D721Med (cell line): ENCODE measurements around the gene CPPED1.

ENCODE experiments used
- DNase-seq: peaks from one replicate; pipeline ENCODE4 v3.0.0; 2011; ENCODE audit warnings: low spot score; ENCODE audit not compliant: insufficient read length
- FAIRE-seq: peaks from 2 replicates; lab custom pipeline; 2011; peaks lifted over from hg19 to GRCh38; lab: Jason Lieb, UNC
- TF ChIP-seq, protein P1 (sequence below): IDR thresholded peaks from 2 replicates; pipeline ENCODE4 v1.5.1; 2012; ENCODE audit warnings: mild to moderate bottlenecking, control low read depth; ENCODE audit not compliant: insufficient read depth; ENCODE audit errors: missing control alignments

Gene CPPED1

GRCh38 chr16:12764813-12765488 lies 38.7 kb downstream of the CPPED1 start:
- no peak for DNase-seq
- no peak for FAIRE-seq
- TF ChIP-seq, protein P1, sequence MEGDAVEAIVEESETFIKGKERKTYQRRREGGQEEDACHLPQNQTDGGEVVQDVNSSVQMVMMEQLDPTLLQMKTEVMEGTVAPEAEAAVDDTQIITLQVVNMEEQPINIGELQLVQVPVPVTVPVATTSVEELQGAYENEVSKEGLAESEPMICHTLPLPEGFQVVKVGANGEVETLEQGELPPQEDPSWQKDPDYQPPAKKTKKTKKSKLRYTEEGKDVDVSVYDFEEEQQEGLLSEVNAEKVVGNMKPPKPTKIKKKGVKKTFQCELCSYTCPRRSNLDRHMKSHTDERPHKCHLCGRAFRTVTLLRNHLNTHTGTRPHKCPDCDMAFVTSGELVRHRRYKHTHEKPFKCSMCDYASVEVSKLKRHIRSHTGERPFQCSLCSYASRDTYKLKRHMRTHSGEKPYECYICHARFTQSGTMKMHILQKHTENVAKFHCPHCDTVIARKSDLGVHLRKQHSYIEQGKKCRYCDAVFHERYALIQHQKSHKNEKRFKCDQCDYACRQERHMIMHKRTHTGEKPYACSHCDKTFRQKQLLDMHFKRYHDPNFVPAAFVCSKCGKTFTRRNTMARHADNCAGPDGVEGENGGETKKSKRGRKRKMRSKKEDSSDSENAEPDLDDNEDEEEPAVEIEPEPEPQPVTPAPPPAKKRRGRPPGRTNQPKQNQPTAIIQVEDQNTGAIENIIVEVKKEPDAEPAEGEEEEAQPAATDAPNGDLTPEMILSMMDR: no peak

- TF ChIP-seq, protein P1: no peak
- DNase-seq (no peak), FAIRE-seq (no peak)
These were observed 40.2 kb downstream of the CPPED1 start for GRCh38 chr16:12763517-12763916.

- no peak for FAIRE-seq
These were observed 42.7 kb downstream of the CPPED1 start for GRCh38 chr16:12760819-12761611.

GRCh38 chr16:12758670-12759558 lies 44.8 kb downstream of the CPPED1 start:
- DNase-seq (no peak), FAIRE-seq (no peak)
- TF ChIP-seq, protein P1: no peak

More at GRCh38 chr16:12760819-12761611, 42.7 kb downstream of the CPPED1 start:
- DNase-seq: no peak
- TF ChIP-seq, protein P1: no peak

GRCh38 chr16:12758031-12758669 lies 45.5 kb downstream of the CPPED1 start:
- FAIRE-seq (no peak), DNase-seq (no peak)
- TF ChIP-seq, protein P1: no peak

- TF ChIP-seq, protein P1: no peak
- FAIRE-seq (no peak), DNase-seq (no peak)
These were observed 46.1 kb downstream of the CPPED1 start for GRCh38 chr16:12757546-12757945.
